MCF 10A (cell line): ENCODE results near the gene ULK4. TPM values are rescaled to one million over a fixed set of nuclear protein-coding genes. Genes with fewer than 3 reads are reported as not detected.

Experiments used
- BruUV-seq: library from RNA; stranded (reverse); fragments of 400-500 nt; replicated peaks from 2 replicates; lab custom pipeline; 2021; lab: Mats Ljungman, UMichigan
- CTCF ChIA-PET: fragments of 300-600 bp; sonication (Branson Sonifier 250); formaldehyde crosslinking; extraction: SDS; loops from one replicate; lab custom pipeline; 2021; ENCODE audit warnings: antibody characterized with exemption, inconsistent platforms; lab: Yijun Ruan, JAX
- POLR2A ChIA-PET: fragments of 300-600, 350-650 bp; sonication (Branson Sonifier 250); formaldehyde crosslinking; extraction: SDS; loops from one replicate; lab custom pipeline; 2020; ENCODE audit warnings: antibody characterized with exemption, inconsistent platforms; lab: Yijun Ruan, JAX
- DNase-seq: peaks from one replicate; pipeline ENCODE4 v3.0.0-alpha.2; 2018; ENCODE audit not compliant: unreplicated experiment
- H3K27ac Mint-ChIP-seq: one replicate; pipeline ENCODE4 v1.8.0; 2022; ENCODE audit warnings: mild to moderate bottlenecking, low read depth, mixed read lengths; ENCODE audit not compliant: unreplicated experiment
- H3K27me3 Mint-ChIP-seq: one replicate; pipeline ENCODE4 v1.8.0; 2022; ENCODE audit warnings: mixed read lengths; ENCODE audit not compliant: insufficient read depth, unreplicated experiment
- H3K36me3 Mint-ChIP-seq: one replicate; pipeline ENCODE4 v1.8.0; 2022; ENCODE audit warnings: mild to moderate bottlenecking, moderate library complexity, mixed read lengths; ENCODE audit not compliant: insufficient read depth, unreplicated experiment
- H3K4me1 Mint-ChIP-seq: one replicate; pipeline ENCODE4 v1.8.0; 2022; ENCODE audit warnings: mixed read lengths; ENCODE audit not compliant: insufficient read depth, unreplicated experiment
- H3K4me3 Mint-ChIP-seq: one replicate; pipeline ENCODE4 v1.8.0; 2022; ENCODE audit warnings: mild to moderate bottlenecking, moderate library complexity, mixed read lengths; ENCODE audit not compliant: unreplicated experiment
- H3K9me3 Mint-ChIP-seq: one replicate; pipeline ENCODE4 v1.8.0; 2022; ENCODE audit warnings: mixed read lengths; ENCODE audit not compliant: unreplicated experiment
- CTCF ChIP-seq: fragments of 200-600 bp; IDR thresholded peaks from one replicate; pipeline ENCODE4 v1.8.0; 2022; ENCODE audit warnings: antibody characterized with exemption, mild to moderate bottlenecking; ENCODE audit not compliant: unreplicated experiment
- intact Hi-C: fragments of 100-400 bp; cut with micrococcal nuclease; formaldehyde crosslinking; loops from 2 replicates; pipeline ENCODE4 v1.14.1; 2022
- total RNA-seq: library from RNA; stranded (reverse); gene quantifications from 2 replicates; pipeline ENCODE4 v1.2.3, GENCODE V29; 2022

Gene ULK4
- total RNA-seq, 1 experiment from 2014 or later, result 7.8 TPM

- TF ChIP-seq CTCF, result no peak
- no peaks in the 10 kb centered on the region for H3K36me3 Mint-ChIP-seq
- no peaks in the 10 kb centered on the region for H3K27me3 Mint-ChIP-seq
- POLR2A ChIA-PET, result no interaction called here
- H3K4me1 Mint-ChIP-seq, result no peaks in the 10 kb centered on the region
- no peak for DNase-seq
- no peaks in the 10 kb centered on the region for H3K9me3 Mint-ChIP-seq
- BruUV-seq, result no TSS peak
- intact Hi-C loops, result no loop called here
- H3K4me3 Mint-ChIP-seq, result no peak overlapping the region
- CTCF ChIA-PET, result no interaction called here
- no peak overlapping the region for H3K27ac Mint-ChIP-seq
Observed at GRCh38 chr3:41593774-41594173, 368.1 kb downstream of the ULK4 start.

- Mint-ChIP-seq H3K9me3 (no peaks in the 10 kb centered on the region), H3K27me3 (no peaks in the 10 kb centered on the region), H3K36me3 (no peaks in the 10 kb centered on the region), H3K4me1 (no peaks in the 10 kb centered on the region), H3K4me3 (no peak overlapping the region), H3K27ac (no peak overlapping the region)
- no peak for DNase-seq
- BruUV-seq, result no TSS peak
- ChIA-PET CTCF (no interaction called here), POLR2A (interaction anchor here (0.6 kb wide), 1 partner anchor 299 kb away, joined by 3 read pairs; no protein-coding TSS in a partner anchor)
- TF ChIP-seq CTCF, result no peak
- intact Hi-C loops, result no loop called here
Observed at GRCh38 chr3:41592753-41593510, 369.0 kb downstream of the ULK4 start.

GRCh38 chr3:41583014-41583413 lies 378.9 kb downstream of the ULK4 start:
- intact Hi-C loops, result no loop called here
- ChIA-PET POLR2A (interaction anchor here (0.6 kb wide), 1 partner anchor 166 kb away, joined by 3 read pairs; no protein-coding TSS in a partner anchor), CTCF (no interaction called here)
- no peaks in the 10 kb centered on the region for H3K36me3 Mint-ChIP-seq
- no peak for DNase-seq
- no peaks in the 10 kb centered on the region for H3K4me1 Mint-ChIP-seq
- no TSS peak for BruUV-seq
- TF ChIP-seq CTCF, result no peak
- H3K9me3 Mint-ChIP-seq, result no peaks in the 10 kb centered on the region
- no peak overlapping the region for H3K4me3 Mint-ChIP-seq
- H3K27me3 Mint-ChIP-seq, result no peaks in the 10 kb centered on the region
- no peak overlapping the region for H3K27ac Mint-ChIP-seq

- Mint-ChIP-seq H3K4me3 (no peak overlapping the region), H3K36me3 (no peaks in the 10 kb centered on the region), H3K9me3 (no peaks in the 10 kb centered on the region), H3K27me3 (no peaks in the 10 kb centered on the region), H3K4me1 (no peaks in the 10 kb centered on the region), H3K27ac (no peak overlapping the region)
- no TSS peak for BruUV-seq
- ChIA-PET POLR2A (no interaction called here), CTCF (no interaction called here)
- intact Hi-C loops, result no loop called here
- TF ChIP-seq CTCF, result no peak
- DNase-seq, result no peak
Observed at GRCh38 chr3:41581700-41582099, 380.2 kb downstream of the ULK4 start.
